K562 treated with DMSO at 1 percent for 24 hours (cell line): ENCODE data around the gene HPS4. TPM values are rescaled to one million over a fixed set of nuclear protein-coding genes. Genes with fewer than 3 reads are reported as not detected.

Experiments used
- total RNA-seq: library from RNA; unstranded; fragments of 300-600 nt; gene quantifications from 2 replicates; pipeline ENCODE4 v1.2.3, GENCODE V29; 2022; ENCODE audit warnings: low read depth; ENCODE audit not compliant: insufficient read depth

Gene HPS4
- total RNA-seq = 16.7 and 18.5 TPM in 2 replicates

GRCh38 chr22:26483439-26484359 is at the start of gene HPS4, which contains the start of gene SRRD:
TSS of gene HPS4 (minus strand) at chr22:26483783. CDS start at chr22:26481762, 2,021 bp downstream.
TSS of gene SRRD (plus strand) at chr22:26483877. CDS start at chr22:26483891, 14 bp downstream.

GRCh38 chr22:26512149-26512793 is 28.7 kb upstream of the HPS4 start, which contains the start of gene TFIP11:
TSS of gene TFIP11 (minus strand) at chr22:26512473. CDS start at chr22:26510272, 2,201 bp downstream.

GRCh38 chr22:26428515-26429457 is 54.8 kb downstream of the HPS4 start, which contains the start of gene ASPHD2:
TSS of gene ASPHD2 (plus strand) at chr22:26429260. CDS start at chr22:26433616, 4,356 bp downstream.

Other genes starting within 250 kb of the HPS4 start
- gene ASPHD2, start 54.5 kb downstream of the HPS4 start, total RNA-seq = 1.5 and 1.6 TPM in 2 replicates
- 8.5 and 11.9 TPM in 2 replicates for gene SRRD, start 94 bp upstream of the HPS4 start, total RNA-seq
- gene TFIP11, start 28.7 kb upstream of the HPS4 start, total RNA-seq = 23.5 and 25.3 TPM in 2 replicates
- gene TPST2, start 106.3 kb upstream of the HPS4 start, total RNA-seq = 84.1 and 85.9 TPM in 2 replicates
- not detected in 2 replicates for gene CRYBB1, start 134.2 kb upstream of the HPS4 start, total RNA-seq
- 1.4 TPM in 1 of 2 replicates, not detected in the other for gene CRYBA4, start 138.2 kb upstream of the HPS4 start, total RNA-seq
- 0.25 and 0.65 TPM in 2 replicates for gene MIAT, start 173.8 kb upstream of the HPS4 start, total RNA-seq